Measurements from ENCODE around the gene DPH2.

The DPH2 gene

DNA sequence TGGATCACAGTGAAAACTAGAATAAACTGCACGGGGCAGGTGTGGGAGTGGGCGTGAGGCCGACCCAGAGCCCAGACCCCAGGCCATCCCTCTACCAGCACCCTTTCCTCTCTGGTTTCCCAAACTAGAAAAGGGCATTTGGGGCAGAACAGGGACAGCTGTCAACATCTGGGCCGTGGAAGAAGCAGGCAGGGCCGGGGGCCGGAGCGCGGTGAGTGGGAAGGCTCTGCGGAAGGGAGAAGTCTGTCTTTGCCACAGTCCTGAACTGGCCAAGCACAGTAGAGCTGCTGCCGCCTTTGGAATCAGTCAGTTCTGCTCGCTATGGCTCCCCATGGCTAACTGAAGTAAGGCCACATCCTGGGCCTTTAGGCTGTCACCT, 28.2 kb downstream of the DPH2 start:
- Histone ChIP-seq H3K36me3 (ENCODE audit: control insufficient read depth, insufficient read depth, low read length) (peaks cover 11% of the 10 kb centered on the region), H3K27ac (ENCODE audit: insufficient read depth, low read depth, low read length, poor library complexity, severe bottlenecking) (no peak overlapping the region), H3K9me3 (ENCODE audit: control insufficient read depth, low read length) (no peaks in the 10 kb centered on the region), H3K27me3 (ENCODE audit: control insufficient read depth, insufficient read depth, low read length, poor library complexity, severe bottlenecking) (no peaks in the 10 kb centered on the region), H3K4me3 (ENCODE audit: insufficient read depth, low read depth, low read length) (no peak overlapping the region), H3K4me1 (ENCODE audit: control insufficient read depth, insufficient read depth, low read length) (peaks cover 17% of the 10 kb centered on the region)
- WGBS, 2 experiments: 93 to 95% methylated on average over 11 of the region's 11 CpGs

GRCh38 chr1:43999455-43999854, 29.6 kb downstream of the DPH2 start:
- WGBS, 2 experiments: 94 to 95% methylated on average over 8 of the region's 8 CpGs
- Histone ChIP-seq H3K27ac (ENCODE audit: insufficient read depth, low read depth, low read length, poor library complexity, severe bottlenecking) (no peak overlapping the region), H3K27me3 (ENCODE audit: control insufficient read depth, insufficient read depth, low read length, poor library complexity, severe bottlenecking) (no peaks in the 10 kb centered on the region), H3K4me3 (ENCODE audit: insufficient read depth, low read depth, low read length) (no peak overlapping the region), H3K4me1 (ENCODE audit: control insufficient read depth, insufficient read depth, low read length) (peaks cover 17% of the 10 kb centered on the region), H3K36me3 (ENCODE audit: control insufficient read depth, insufficient read depth, low read length) (peaks cover 11% of the 10 kb centered on the region), H3K9me3 (ENCODE audit: control insufficient read depth, low read length) (no peaks in the 10 kb centered on the region)

DNA sequence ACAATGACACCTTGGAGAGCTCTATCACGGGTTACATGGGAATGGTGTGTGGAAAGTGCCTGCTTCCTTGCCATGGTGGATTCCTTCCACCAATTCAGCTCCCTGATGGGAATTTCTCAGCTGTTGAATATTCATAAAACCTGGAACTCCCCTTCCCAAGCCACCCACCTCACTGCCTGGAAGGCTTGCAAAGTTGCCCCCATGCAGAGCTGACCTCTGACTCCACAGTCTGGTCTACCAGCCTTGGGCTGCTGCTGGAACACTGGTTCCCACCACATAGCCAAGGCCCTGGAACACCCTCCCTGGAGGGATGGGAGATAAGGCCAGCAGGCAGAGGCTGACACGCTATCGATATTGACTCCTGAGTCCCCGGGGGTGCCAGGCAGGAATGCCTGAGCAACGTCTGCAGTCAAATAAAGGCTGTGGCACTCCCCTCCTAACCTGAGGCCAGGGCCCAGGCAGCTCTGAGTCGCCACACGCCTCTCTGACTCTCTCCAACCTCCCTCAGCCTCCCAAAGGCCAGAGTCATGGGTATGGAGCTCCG, 30.4 kb downstream of the DPH2 start:
- Histone ChIP-seq H3K27ac (ENCODE audit: insufficient read depth, low read depth, low read length, poor library complexity, severe bottlenecking) (no peak overlapping the region), H3K4me1 (ENCODE audit: control insufficient read depth, insufficient read depth, low read length) (peaks cover 17% of the 10 kb centered on the region), H3K36me3 (ENCODE audit: control insufficient read depth, insufficient read depth, low read length) (peaks cover 11% of the 10 kb centered on the region), H3K9me3 (ENCODE audit: control insufficient read depth, low read length) (no peaks in the 10 kb centered on the region), H3K27me3 (ENCODE audit: control insufficient read depth, insufficient read depth, low read length, poor library complexity, severe bottlenecking) (no peaks in the 10 kb centered on the region), H3K4me3 (ENCODE audit: insufficient read depth, low read depth, low read length) (no peak overlapping the region)
- 91% methylated on average over 8 of the region's 8 CpGs for WGBS, 2 experiments

DNA sequence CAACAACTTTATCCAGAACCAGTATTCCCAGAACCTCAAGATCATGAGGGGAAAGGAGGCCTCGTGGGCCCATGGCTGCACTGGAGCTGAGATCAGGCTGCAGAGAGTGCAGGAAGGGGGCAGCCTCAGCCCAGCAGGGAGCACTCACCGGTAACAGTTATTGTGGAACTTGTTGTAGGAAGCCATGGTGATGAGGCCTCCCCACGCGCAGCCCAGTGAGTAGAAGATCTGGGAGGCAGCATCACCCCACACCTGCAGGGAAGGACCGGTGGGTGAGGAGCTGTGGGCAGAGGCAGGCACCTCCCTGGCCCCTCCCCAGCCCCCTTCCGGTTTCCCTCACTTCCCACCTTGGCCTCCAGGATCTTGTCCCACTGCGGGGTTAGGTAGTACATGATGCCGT, 32.4 kb downstream of the DPH2 start:
- Histone ChIP-seq H3K9me3 (ENCODE audit: control insufficient read depth, low read length) (no peaks in the 10 kb centered on the region), H3K36me3 (ENCODE audit: control insufficient read depth, insufficient read depth, low read length) (peaks cover 11% of the 10 kb centered on the region), H3K4me3 (ENCODE audit: insufficient read depth, low read depth, low read length) (no peak overlapping the region), H3K27me3 (ENCODE audit: control insufficient read depth, insufficient read depth, low read length, poor library complexity, severe bottlenecking) (no peaks in the 10 kb centered on the region), H3K27ac (ENCODE audit: insufficient read depth, low read depth, low read length, poor library complexity, severe bottlenecking) (no peak overlapping the region), H3K4me1 (ENCODE audit: control insufficient read depth, insufficient read depth, low read length) (peaks cover 4% of the 10 kb centered on the region)
- WGBS, 2 experiments: 93 to 94% methylated on average over 8 of the region's 8 CpGs

DNA sequence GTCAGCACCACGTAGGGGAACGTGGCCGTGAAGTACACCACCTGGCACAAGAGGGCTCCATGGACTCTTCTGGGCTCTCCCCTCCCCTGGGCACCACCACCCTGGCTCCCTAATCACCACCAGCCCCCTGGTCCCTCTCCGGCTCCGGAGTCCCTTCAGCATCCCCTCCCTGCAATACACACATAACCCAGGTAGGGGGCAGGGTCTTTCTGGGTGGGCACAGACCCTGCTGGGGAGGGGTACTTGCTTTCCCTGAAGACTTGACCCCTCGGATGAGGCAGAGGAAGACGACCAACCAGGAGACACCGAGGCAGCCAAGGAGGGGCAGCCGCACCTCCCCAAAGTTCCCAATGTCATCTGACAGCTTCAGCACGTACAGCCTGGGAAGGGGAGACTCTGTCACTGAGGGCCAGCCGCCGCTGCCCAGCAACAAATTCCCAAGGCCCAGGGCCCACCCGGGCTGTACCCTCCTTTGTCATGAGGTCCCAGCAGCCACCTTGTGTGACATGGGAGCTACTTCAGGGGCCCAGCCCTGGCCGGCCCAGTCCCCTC, 32.9 kb downstream of the DPH2 start:
- WGBS, 2 experiments: 90% methylated on average over 14 of the region's 14 CpGs
- Histone ChIP-seq H3K4me1 (ENCODE audit: control insufficient read depth, insufficient read depth, low read length) (no peaks in the 10 kb centered on the region), H3K4me3 (ENCODE audit: insufficient read depth, low read depth, low read length) (no peak overlapping the region), H3K27ac (ENCODE audit: insufficient read depth, low read depth, low read length, poor library complexity, severe bottlenecking) (no peak overlapping the region), H3K36me3 (ENCODE audit: control insufficient read depth, insufficient read depth, low read length) (peaks cover 11% of the 10 kb centered on the region), H3K9me3 (ENCODE audit: control insufficient read depth, low read length) (no peaks in the 10 kb centered on the region), H3K27me3 (ENCODE audit: control insufficient read depth, insufficient read depth, low read length, poor library complexity, severe bottlenecking) (no peaks in the 10 kb centered on the region)

GRCh38 chr1:44008259-44008658, 38.4 kb downstream of the DPH2 start:
- Histone ChIP-seq H3K27me3 (ENCODE audit: control insufficient read depth, insufficient read depth, low read length, poor library complexity, severe bottlenecking) (no peaks in the 10 kb centered on the region), H3K4me1 (ENCODE audit: control insufficient read depth, insufficient read depth, low read length) (no peaks in the 10 kb centered on the region), H3K36me3 (ENCODE audit: control insufficient read depth, insufficient read depth, low read length) (no peaks in the 10 kb centered on the region), H3K9me3 (ENCODE audit: control insufficient read depth, low read length) (no peaks in the 10 kb centered on the region), H3K4me3 (ENCODE audit: insufficient read depth, low read depth, low read length) (no peak overlapping the region), H3K27ac (ENCODE audit: insufficient read depth, low read depth, low read length, poor library complexity, severe bottlenecking) (no peak overlapping the region)
- WGBS, 2 experiments: 96 to 98% methylated on average over 11 to 12 of the region's 12 CpGs

DNA sequence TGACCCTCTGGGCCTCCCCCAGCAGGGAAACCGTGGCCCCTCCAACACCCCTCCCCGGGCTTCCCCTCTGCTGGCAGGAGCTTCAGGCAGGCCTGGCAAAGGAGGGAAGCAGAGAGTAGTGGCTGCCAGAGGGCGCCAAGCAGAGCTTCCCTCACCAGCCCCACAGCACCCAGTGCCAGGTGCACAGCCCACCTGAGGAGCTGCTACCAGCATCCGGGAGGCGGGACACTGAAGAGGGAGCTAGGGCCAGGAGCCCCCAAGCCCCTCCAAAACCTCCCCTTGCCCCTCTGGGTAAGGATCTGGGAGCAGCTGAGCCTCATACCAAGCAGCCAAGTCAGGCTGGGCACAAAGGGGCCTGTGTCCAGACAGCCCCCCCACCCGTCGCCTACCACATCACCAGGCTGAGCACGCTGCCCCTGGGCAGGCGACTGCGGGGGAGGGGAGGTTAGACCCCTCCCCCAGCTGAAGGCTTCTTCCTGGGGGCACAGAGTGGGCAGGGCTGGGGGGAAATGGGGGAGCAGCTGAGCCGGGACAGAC, 41.2 kb downstream of the DPH2 start:
- H3K9me3 ChIP-seq (ENCODE audit: control insufficient read depth, low read length): no peaks in the 10 kb centered on the region
- peaks cover 12% of the 10 kb centered on the region for H3K4me1 ChIP-seq (ENCODE audit: control insufficient read depth, insufficient read depth, low read length)
- no peaks in the 10 kb centered on the region for H3K36me3 ChIP-seq (ENCODE audit: control insufficient read depth, insufficient read depth, low read length)
- no peaks in the 10 kb centered on the region for H3K27me3 ChIP-seq (ENCODE audit: control insufficient read depth, insufficient read depth, low read length, poor library complexity, severe bottlenecking)
- H3K4me3 ChIP-seq (ENCODE audit: insufficient read depth, low read depth, low read length): no peak overlapping the region
- H3K27ac ChIP-seq (ENCODE audit: insufficient read depth, low read depth, low read length, poor library complexity, severe bottlenecking): no peak overlapping the region
- 91% methylated on average over 11 of the region's 11 CpGs for WGBS, 2 experiments

DNA sequence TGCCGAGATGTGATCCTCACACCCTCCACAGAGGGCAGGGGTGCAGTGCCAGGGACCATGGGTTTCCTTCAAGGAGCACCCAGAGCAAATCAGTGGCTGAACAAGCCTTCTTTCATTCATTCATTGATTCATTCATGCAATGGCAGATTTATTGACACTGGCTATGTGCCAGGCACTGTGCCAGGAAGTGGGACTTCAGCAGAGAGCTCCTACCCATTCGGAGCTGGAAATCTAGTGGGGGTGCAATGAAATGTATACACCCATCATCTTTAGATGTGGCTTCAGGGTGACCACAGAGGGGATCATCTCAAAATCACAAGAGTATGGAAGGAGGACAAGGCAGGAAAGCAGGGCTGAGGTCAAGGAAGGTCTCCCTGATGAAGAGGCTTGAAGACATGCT, 42.6 kb downstream of the DPH2 start:
- no peaks in the 10 kb centered on the region for H3K36me3 ChIP-seq (ENCODE audit: control insufficient read depth, insufficient read depth, low read length)
- H3K9me3 ChIP-seq (ENCODE audit: control insufficient read depth, low read length): no peaks in the 10 kb centered on the region
- no peak overlapping the region for H3K4me3 ChIP-seq (ENCODE audit: insufficient read depth, low read depth, low read length)
- peaks cover 26% of the 10 kb centered on the region for H3K4me1 ChIP-seq (ENCODE audit: control insufficient read depth, insufficient read depth, low read length)
- H3K27me3 ChIP-seq (ENCODE audit: control insufficient read depth, insufficient read depth, low read length, poor library complexity, severe bottlenecking): no peaks in the 10 kb centered on the region
- H3K27ac ChIP-seq (ENCODE audit: insufficient read depth, low read depth, low read length, poor library complexity, severe bottlenecking): no peak overlapping the region
- 92 to 95% methylated on average over 2 of the region's 2 CpGs for WGBS, 2 experiments

DNA sequence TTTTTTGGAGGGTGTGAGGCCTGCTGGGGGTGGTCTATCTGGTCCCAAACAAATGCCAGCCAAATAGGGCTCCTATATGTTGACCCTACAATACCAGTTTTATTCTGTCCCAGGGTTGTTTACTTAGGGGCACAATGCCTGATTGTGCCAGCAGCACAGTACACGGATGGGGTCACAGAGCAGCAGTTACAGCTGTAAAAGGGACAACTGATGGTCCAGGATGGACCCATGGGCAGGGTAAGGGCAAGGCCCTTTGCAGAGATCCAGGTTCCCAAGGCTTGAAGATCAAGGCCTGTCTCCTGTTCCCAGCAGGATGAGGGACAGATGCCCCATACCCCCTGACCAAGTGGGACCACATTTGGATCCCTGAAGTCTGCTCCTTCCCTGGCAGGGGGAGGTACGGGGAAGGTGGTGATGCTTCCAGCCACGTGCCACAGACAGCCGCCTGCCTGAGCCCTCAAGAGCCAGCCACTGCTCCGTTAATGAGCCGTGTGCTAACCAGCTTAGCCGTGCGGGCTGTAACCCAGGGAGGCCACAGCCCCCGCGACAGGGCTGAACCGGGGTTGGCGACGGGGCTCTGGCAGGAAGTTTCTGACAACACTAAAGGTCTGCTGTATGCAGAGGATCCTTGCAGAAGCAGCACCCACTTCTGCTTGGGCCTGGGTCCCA, 43.3 kb downstream of the DPH2 start:
- H3K4me1 ChIP-seq (ENCODE audit: control insufficient read depth, insufficient read depth, low read length): peaks cover 29% of the 10 kb centered on the region
- no peak overlapping the region for H3K27ac ChIP-seq (ENCODE audit: insufficient read depth, low read depth, low read length, poor library complexity, severe bottlenecking)
- no peaks in the 10 kb centered on the region for H3K27me3 ChIP-seq (ENCODE audit: control insufficient read depth, insufficient read depth, low read length, poor library complexity, severe bottlenecking)
- no peaks in the 10 kb centered on the region for H3K36me3 ChIP-seq (ENCODE audit: control insufficient read depth, insufficient read depth, low read length)
- H3K9me3 ChIP-seq (ENCODE audit: control insufficient read depth, low read length): no peaks in the 10 kb centered on the region
- 90 to 91% methylated on average over 13 of the region's 13 CpGs for WGBS, 2 experiments
- no peak overlapping the region for H3K4me3 ChIP-seq (ENCODE audit: insufficient read depth, low read depth, low read length)

GRCh38 chr1:44013949-44014348, 44.1 kb downstream of the DPH2 start:
- no peaks in the 10 kb centered on the region for H3K27me3 ChIP-seq (ENCODE audit: control insufficient read depth, insufficient read depth, low read length, poor library complexity, severe bottlenecking)
- H3K27ac ChIP-seq (ENCODE audit: insufficient read depth, low read depth, low read length, poor library complexity, severe bottlenecking): no peak overlapping the region
- peaks cover 29% of the 10 kb centered on the region for H3K4me1 ChIP-seq (ENCODE audit: control insufficient read depth, insufficient read depth, low read length)
- WGBS, 2 experiments: 86 to 89% methylated on average over 5 of the region's 5 CpGs
- no peaks in the 10 kb centered on the region for H3K36me3 ChIP-seq (ENCODE audit: control insufficient read depth, insufficient read depth, low read length)
- H3K4me3 ChIP-seq (ENCODE audit: insufficient read depth, low read depth, low read length): no peak overlapping the region
- H3K9me3 ChIP-seq (ENCODE audit: control insufficient read depth, low read length): no peaks in the 10 kb centered on the region
